Lower leg skin (tissue), 3 donors: Measurements from ENCODE around the gene RASAL1.

Experiments
- POLR2A ChIP-seq, 2 donors: fragments of 450-650 bp; IDR thresholded peaks; one replicate each; pipeline ENCODE4 v1.6.1; 2016 to 2017; ENCODE audit warnings: antibody characterized with exemption in 2 of 2, mild to moderate bottlenecking in 1 of 2, moderate library complexity in 1 of 2
- TF ChIP-seq, protein P1 (sequence below), 3 donors: fragments of 450-650 bp; IDR thresholded peaks; one replicate each; pipeline ENCODE4 v1.5.1; 2016; ENCODE audit warnings: antibody characterized with exemption in 3 of 3, mild to moderate bottlenecking in 3 of 3, moderate library complexity in 2 of 3

DNA sequence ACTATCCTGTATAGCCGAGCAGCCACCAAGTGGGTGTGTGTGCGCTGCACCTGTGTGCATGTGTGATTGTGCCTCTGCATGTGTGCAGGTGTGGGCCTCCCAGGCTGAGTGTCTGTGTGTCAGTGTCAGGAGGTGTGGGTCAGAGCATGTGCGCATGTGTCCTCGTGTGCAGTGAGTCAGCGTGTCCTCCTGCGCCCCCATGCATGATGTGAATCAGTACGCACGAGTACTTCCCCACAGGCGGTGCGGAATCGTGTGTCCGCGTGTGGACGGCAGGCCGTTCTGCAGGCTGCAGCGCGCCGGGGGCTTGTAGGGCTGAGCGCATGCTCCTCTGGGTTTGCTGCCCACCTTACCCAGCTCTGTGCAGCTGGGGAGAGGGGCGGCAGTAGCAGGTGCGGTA, 44.8 kb downstream of the RASAL1 start:
- TF ChIP-seq POLR2A (IDR thresholded peaks at IDR 0.05), result no peak
- TF ChIP-seq, protein P1, sequence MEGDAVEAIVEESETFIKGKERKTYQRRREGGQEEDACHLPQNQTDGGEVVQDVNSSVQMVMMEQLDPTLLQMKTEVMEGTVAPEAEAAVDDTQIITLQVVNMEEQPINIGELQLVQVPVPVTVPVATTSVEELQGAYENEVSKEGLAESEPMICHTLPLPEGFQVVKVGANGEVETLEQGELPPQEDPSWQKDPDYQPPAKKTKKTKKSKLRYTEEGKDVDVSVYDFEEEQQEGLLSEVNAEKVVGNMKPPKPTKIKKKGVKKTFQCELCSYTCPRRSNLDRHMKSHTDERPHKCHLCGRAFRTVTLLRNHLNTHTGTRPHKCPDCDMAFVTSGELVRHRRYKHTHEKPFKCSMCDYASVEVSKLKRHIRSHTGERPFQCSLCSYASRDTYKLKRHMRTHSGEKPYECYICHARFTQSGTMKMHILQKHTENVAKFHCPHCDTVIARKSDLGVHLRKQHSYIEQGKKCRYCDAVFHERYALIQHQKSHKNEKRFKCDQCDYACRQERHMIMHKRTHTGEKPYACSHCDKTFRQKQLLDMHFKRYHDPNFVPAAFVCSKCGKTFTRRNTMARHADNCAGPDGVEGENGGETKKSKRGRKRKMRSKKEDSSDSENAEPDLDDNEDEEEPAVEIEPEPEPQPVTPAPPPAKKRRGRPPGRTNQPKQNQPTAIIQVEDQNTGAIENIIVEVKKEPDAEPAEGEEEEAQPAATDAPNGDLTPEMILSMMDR (IDR thresholded peaks at IDR 0.05), result no peak
